HG03095 (cell line): ENCODE results near the gene NTRK1.
A peak's percentile ranks its signal among the peaks of the same experiment; 100 is the strongest.

Source experiments
- ATAC-seq: cut with Tn5 transposase; IDR thresholded peaks from one replicate; pipeline ENCODE4 v1.9.1; 2021; ENCODE audit warnings: moderate library complexity; ENCODE audit not compliant: unreplicated experiment

NTRK1 gene

DNA sequence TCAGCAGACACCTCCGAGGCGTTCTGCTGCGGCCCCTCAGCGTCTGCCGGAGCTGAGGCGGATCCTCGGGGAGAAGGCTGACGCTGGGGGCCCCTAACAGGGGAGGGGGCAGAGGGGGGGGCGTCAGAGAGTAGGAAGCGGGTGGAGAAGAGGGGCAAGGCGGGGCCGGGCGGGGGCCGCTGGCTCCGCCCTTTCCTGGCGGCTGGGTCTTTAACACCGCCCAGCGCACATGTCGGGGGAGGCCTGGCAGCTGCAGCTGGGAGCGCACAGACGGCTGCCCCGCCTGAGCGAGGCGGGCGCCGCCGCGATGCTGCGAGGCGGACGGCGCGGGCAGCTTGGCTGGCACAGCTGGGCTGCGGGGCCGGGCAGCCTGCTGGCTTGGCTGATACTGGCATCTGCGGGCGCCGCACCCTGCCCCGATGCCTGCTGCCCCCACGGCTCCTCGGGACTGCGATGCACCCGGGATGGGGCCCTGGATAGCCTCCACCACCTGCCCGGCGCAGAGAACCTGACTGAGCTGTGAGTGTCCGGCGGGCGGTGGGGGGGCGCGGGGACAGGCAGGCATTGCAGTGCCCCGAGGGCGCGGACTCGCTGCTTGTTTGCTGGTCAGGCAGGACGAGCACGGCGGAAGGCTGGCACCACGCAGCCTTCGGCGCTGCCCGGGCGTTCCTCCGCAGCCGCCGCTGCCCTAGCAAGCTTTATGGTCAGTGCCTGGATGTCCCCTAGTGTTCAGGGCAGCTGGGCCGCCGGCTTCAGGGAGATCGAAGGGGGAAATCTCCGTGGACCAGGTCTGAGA, at the start of gene NTRK1:
TSS of gene NTRK1 (plus strand) at position 238 of the 796 bp plus-strand sequence. CDS start at position 308, 70 bp downstream.
- no peak for ATAC-seq

DNA sequence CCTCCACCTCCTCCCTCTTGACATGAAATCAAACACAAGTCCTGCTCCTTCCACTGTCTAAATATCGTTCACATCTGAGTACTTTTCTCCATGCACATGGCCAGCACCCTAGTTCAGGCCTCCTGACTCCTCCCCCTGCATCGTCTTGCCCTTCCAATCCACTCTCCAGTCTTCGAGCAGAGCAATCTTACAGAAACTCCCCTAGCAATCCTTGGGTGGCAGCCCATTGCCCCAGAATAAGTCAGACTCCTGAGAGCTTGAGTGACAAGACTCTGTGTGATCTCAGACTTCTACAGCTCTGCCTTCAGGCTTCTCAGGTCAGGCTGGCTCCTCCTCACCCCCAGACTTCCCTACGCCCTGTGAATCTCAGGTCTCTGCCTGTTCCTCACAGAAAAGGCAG, 49.5 kb upstream of the NTRK1 start:
- ATAC-seq: no peak

- no peak for ATAC-seq
These were observed 48.2 kb upstream of the NTRK1 start for GRCh38 chr1:156812293-156812990.

GRCh38 chr1:156813298-156813697, 47.4 kb upstream of the NTRK1 start:
- ATAC-seq: no peak

- no peak for ATAC-seq
These were observed 46.7 kb upstream of the NTRK1 start for GRCh38 chr1:156813750-156814570.

- no peak for ATAC-seq
These were observed 45.9 kb upstream of the NTRK1 start for GRCh38 chr1:156814571-156815260.

DNA sequence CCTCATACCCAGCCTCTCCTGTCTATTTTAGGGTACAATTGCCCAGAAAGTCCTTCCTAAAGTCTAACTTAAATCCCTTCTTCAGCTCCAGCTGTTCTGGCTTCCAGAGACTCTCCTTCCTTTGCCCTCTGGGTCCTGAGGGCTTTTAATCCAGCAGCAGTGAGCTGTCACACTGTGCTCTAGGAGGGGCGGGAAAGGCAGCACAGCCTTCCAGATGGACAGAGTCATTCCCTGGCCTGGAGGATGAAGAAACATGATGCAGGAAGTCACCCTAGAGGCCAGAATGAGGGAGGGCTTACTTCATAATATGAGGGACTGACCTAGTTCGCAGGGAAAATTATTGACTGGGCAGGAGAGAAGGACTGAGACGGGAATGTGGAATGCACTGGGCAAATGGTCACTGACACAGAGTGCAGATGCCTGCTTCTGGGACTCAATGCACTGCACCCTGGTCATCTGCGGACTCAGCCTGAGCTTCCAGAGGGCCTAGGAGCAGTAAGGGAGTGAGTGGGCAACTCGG, 45.3 kb upstream of the NTRK1 start:
- ATAC-seq: no peak

DNA sequence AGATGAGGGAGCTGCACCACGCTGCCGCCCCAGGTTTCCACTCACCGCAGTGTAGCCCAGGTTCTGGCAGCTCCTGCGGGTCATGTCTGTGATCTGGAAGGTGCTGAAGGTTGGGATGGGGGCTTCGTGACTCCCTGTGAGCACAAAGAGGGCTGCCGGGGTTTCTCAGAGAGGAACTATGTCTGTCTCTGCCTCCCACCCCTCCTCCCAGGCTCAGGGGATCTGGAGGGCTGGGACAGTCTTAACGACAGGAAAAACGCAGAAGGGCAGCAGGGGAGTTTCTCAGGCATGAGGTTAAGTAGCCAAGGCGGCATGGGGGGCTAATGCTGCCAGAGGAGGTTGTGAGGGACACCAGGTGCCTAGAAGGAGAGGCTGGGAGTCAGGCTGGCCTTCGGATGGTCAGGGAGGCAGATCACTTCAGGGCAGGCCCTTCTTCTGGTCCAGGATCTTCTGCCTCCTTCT, 44.7 kb upstream of the NTRK1 start:
- no peak for ATAC-seq

DNA sequence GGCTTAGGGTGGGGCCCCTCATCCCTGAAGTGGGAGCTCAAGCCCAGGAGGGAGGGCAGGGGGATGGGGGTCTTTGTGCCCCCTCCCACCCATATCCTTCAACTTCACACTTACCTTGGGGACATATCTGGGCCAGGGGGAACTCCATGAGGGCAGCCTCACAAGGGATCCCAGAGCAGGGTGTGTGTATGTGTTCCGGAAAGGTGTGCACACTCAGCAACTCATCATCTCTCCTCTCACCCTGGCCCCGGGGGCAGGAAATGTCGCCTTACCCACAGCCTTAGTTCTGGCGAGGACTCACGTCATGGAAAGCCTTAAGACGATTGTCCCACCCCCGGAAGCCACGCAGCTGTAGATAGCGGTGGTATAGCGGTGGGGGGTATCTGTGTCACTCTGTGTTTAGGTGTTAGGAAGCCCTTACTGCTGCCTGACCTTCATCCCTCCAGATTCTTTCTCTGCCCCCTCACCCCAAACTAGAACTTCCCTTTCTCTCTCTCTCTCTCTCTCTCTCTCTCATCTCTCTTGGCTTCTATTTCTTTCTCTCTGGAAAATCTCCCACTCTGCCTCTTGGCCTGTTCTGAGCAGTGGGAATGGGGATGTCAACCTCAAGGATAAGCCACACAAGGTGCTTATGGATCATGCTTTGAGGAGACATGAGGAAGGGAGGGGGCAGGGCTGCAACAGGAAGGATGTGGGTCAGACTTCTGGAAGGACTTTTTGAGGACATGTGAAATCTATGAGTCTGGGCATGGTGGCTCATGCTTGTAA, 43.9 kb upstream of the NTRK1 start, which contains the start of gene SH2D2A:
TSS of gene SH2D2A (minus strand) at position 288 of the 768 bp plus-strand sequence. CDS start at position 148, 140 bp downstream.
- no peak for ATAC-seq

DNA sequence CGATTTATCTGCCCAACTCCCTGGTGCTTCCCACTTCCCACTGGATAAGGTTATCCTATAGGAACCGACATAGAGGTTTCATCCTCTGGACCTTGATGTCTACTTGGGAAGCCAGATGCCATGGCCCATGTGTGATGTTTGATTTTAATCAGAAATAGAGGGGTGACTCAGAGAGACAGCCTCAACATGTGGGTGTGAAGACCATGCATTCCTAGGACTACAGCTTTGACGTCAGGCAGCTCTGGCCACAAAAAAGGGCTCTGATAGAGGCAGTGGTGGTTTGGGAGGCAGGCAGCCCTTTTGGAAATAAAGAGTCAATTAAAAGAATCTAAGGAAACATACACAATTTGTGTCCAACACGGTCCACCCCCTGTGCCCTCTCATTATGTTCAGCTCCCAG, 38.9 kb upstream of the NTRK1 start:
- ATAC-seq: no peak

DNA sequence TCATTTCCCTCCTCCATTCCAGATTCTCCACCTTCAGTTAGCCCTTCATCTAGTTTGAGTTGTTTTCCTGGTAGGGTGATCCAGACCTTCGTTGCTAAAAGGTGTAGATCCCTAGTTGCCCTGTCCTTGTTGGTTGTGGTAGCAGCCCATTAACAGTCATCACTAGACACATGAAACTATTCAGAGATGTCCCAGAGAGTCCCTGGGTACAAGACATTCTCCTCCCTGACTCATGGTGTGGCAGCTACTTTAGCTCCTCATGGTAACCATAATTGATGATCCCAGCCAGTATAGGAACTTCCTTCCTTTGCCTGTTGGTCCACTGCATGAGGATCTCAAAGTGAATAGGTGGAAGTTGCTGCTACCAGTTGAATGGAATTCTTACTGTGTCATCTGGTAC, 38.0 kb upstream of the NTRK1 start:
- ATAC-seq: no peak

- ATAC-seq: no peak
These were observed 37.4 kb upstream of the NTRK1 start for GRCh38 chr1:156823210-156823790.

DNA sequence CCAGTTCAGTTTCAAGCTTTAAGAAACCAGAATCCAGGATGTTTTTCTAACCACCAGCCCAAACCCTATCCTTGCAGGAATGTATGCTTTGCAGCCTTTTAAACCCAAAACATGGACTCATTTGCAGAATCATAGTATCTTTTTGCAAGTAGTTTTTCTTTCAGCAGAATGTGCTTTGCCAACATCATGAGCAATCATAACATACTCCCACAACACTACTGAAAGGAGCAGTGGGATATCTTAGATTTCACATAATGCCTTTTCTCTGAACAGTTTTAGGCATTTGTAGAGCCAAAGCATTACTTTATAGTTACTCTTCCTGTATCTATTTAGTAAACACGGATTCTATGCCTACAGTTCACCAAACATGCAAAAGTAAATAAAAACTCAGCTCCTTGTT, 34.0 kb upstream of the NTRK1 start:
- no peak for ATAC-seq

- ATAC-seq: no peak
These were observed 32.1 kb upstream of the NTRK1 start for GRCh38 chr1:156828400-156829124.

GRCh38 chr1:156832434-156832833, 28.2 kb upstream of the NTRK1 start:
- ATAC-seq: no peak

DNA sequence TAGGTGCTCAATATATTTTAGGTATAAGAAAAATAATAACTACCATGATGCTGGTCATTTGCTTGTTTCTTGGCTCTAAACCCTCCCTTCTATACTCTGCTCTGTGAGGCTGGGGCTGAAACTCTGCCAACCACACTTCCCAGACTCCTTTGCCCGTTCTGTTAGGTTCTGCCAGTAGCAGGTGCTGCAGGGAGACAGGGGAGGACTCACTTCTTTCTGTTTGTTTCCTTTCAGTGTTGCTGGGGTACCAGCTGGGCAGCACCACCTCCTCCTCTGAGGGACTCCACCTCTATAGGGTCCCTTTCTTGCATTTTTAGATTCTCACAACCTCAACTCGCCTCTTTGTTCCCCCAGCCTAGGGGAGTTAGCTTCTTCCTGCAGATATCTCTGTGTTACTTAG, 27.1 kb upstream of the NTRK1 start:
- no peak for ATAC-seq

DNA sequence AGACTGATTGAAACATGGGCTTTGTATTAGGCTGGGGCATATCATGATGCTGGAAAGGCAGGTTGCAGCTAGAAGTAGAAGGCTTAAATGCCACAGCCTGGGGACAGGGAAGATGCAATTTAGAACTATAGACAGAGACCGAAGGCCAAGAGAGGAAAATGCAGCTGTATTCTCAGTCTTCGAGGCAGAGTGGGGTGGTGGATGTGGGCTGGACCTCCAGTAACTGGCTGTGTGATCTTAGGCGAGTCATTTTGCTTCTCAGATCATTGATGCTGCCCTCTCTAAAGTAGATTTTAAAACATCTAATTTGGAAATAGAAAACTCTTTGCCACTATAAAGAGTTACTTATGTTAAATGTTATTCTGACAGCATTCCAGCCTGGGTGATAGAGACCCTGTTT, 26.3 kb upstream of the NTRK1 start:
- no peak for ATAC-seq

GRCh38 chr1:156836041-156836654, 24.5 kb upstream of the NTRK1 start:
- peak; percentile 62 for ATAC-seq
